HG03108 (cell line): Measurements from ENCODE around the gene LIMK2.

Source experiments
- ATAC-seq: cut with Tn5 transposase; IDR thresholded peaks from one replicate; pipeline ENCODE4 v1.9.1; 2021; ENCODE audit warnings: moderate library complexity; ENCODE audit not compliant: unreplicated experiment

The LIMK2 gene

GRCh38 chr22:31271026-31271425 lies 58.9 kb downstream of the LIMK2 start:
- no peak for ATAC-seq

GRCh38 chr22:31271485-31271884 lies 59.4 kb downstream of the LIMK2 start:
- ATAC-seq, result no peak

GRCh38 chr22:31272522-31273446 lies 60.7 kb downstream of the LIMK2 start:
- no peak for ATAC-seq

GRCh38 chr22:31274017-31274416 lies 61.9 kb downstream of the LIMK2 start:
- ATAC-seq, result no peak

DNA sequence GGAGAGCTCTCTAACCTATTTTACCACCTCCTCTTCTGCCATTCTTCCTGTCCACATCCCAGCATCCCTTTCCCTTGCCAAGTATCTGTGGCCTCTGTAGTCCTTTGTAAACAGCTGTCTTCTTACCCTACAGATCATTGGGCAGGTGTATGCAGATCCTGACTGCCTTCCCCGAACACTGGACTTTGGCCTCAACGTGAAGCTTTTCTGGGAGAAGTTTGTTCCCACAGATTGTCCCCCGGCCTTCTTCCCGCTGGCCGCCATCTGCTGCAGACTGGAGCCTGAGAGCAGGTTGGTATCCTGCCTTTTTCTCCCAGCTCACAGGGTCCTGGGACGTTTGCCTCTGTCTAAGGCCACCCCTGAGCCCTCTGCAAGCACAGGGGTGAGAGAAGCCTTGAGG lies 62.9 kb downstream of the LIMK2 start:
- no peak for ATAC-seq

DNA sequence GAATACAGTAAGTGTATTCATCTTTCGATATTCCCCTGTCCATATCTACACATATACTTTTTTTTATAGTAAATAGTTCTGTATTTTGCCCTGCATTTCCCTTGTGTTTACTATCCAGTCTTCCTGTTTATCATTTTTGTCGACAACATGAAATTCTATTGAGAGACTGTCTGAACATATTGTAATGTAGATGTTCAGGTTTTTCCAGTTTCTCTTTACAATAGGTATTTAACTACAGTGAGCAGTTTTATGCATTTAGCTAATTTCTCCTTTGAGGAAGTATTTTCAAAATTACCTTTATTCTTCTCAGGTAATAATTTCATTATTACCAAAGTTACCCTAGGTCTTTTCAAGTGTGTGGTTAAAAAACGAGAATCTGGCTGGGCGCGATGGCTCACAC lies 63.5 kb downstream of the LIMK2 start:
- ATAC-seq, result no peak

DNA sequence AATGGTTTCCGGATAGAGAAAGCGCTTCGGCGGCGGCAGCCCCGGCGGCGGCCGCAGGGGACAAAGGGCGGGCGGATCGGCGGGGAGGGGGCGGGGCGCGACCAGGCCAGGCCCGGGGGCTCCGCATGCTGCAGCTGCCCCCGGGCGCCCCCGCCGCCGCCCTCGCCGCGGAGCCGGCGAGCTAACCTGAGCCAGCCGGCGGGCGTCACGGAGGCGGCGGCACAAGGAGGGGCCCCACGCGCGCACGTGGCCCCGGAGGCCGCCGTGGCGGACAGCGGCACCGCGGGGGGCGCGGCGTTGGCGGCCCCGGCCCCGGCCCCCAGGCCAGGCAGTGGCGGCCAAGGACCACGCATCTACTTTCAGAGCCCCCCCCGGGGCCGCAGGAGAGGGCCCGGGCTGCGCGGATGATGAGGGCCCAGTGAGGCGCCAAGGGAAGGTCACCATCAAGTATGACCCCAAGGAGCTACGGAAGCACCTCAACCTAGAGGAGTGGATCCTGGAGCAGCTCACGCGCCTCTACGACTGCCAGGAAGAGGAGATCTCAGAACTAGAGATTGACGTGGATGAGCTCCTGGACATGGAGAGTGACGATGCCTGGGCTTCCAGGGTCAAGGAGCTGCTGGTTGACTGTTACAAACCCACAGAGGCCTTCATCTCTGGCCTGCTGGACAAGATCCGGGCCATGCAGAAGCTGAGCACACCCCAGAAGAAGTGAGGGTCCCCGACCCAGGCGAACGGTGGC lies 64.5 kb downstream of the LIMK2 start:
- ATAC-seq, result no peak

DNA sequence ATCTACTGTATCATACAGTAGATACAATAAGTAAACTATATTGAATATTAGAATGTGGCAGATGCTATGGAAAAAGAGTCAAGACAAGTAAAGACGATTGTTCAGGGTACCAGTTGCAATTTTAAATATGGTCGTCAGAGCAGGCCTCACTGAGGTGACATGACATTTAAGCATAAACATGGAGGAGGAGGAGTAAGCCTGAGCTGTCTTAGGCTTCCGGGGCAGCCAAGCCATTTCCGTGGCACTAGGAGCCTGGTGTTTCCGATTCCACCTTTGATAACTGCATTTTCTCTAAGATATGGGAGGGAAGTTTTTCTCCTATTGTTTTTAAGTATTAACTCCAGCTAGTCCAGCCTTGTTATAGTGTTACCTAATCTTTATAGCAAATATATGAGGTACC lies 65.6 kb downstream of the LIMK2 start:
- no peak for ATAC-seq

- no peak for ATAC-seq
Measured at GRCh38 chr22:31278151-31278621, 66.1 kb downstream of the LIMK2 start.

DNA sequence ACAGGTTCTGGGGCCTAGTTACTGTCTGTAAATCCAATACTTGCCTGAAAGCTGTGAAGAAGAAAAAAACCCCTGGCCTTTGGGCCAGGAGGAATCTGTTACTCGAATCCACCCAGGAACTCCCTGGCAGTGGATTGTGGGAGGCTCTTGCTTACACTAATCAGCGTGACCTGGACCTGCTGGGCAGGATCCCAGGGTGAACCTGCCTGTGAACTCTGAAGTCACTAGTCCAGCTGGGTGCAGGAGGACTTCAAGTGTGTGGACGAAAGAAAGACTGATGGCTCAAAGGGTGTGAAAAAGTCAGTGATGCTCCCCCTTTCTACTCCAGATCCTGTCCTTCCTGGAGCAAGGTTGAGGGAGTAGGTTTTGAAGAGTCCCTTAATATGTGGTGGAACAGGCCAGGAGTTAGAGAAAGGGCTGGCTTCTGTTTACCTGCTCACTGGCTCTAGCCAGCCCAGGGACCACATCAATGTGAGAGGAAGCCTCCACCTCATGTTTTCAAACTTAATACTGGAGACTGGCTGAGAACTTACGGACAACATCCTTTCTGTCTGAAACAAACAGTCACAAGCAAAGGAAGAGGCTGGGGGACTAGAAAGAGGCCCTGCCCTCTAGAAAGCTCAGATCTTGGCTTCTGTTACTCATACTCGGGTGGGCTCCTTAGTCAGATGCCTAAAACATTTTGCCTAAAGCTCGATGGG lies 66.7 kb downstream of the LIMK2 start:
- ATAC-seq, result no peak

DNA sequence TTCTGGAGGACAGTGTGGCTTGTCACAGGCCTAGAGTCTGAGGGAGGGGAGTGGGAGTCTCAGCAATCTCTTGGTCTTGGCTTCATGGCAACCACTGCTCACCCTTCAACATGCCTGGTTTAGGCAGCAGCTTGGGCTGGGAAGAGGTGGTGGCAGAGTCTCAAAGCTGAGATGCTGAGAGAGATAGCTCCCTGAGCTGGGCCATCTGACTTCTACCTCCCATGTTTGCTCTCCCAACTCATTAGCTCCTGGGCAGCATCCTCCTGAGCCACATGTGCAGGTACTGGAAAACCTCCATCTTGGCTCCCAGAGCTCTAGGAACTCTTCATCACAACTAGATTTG lies 67.2 kb downstream of the LIMK2 start:
- no peak for ATAC-seq

- no peak for ATAC-seq
Measured at GRCh38 chr22:31279821-31280505, 67.9 kb downstream of the LIMK2 start.

DNA sequence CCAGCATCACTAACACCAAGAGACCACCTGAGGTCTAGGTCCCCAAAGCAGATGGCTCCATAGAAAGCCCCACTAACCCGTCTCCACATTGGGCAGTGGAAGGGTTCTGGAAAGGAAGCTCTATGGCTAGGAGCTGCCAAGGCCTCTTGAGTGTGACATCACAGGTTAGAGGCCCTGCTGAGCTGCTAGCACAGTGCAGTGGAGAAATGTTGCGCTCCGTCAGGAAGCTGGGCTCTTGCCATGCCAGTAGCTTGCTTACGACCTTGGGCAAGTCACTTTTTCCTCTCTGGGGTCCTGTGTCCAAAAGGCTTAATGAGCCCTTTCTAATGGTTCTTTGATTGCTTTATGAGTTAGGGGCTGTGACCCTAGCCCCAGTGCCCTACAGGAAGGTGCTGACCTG lies 69.6 kb downstream of the LIMK2 start:
- no peak for ATAC-seq

- ATAC-seq, result no peak
Measured at GRCh38 chr22:31282748-31283468, 70.8 kb downstream of the LIMK2 start.

DNA sequence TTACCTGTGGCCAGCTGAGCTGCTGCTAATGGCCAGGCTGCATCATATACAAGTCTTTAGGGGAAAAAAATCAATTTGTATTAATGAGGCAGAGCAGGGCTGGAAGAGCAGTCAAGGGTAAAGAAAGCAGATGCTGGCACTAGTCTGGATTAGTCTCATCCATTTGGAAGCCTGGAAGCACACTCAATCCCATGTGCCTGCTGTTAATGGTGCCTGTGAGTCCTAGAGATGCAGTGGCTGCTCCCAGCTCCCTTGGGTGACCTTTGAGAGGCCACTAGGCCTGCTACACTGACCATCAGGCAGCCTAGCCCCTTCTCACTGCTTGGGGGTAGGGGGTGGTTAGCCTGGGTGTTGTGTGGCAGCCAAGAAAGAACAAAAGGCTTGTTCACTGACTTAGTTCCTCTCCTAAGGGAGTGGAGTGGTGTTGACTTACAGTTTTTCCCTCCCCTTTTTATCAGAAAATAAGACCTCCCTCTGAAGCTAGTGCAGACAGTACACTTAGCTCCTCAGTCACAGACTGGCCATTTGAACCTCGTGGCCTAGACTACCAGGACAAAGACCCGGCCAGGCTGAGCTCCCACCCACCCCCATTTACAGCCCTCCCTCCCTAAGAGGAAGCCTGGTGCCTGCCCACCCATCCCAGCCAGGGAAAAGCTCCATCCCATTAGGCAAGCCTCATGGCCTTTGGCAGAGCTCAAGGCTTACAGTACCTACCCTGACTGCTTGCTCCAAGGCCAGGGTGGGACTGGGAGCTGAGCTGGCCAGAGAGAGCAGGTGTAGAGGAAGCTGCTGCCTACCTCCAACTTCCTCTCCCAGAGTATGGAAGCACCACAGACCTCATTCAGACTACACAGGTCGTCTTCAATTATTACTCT lies 72.4 kb downstream of the LIMK2 start:
- no peak for ATAC-seq

DNA sequence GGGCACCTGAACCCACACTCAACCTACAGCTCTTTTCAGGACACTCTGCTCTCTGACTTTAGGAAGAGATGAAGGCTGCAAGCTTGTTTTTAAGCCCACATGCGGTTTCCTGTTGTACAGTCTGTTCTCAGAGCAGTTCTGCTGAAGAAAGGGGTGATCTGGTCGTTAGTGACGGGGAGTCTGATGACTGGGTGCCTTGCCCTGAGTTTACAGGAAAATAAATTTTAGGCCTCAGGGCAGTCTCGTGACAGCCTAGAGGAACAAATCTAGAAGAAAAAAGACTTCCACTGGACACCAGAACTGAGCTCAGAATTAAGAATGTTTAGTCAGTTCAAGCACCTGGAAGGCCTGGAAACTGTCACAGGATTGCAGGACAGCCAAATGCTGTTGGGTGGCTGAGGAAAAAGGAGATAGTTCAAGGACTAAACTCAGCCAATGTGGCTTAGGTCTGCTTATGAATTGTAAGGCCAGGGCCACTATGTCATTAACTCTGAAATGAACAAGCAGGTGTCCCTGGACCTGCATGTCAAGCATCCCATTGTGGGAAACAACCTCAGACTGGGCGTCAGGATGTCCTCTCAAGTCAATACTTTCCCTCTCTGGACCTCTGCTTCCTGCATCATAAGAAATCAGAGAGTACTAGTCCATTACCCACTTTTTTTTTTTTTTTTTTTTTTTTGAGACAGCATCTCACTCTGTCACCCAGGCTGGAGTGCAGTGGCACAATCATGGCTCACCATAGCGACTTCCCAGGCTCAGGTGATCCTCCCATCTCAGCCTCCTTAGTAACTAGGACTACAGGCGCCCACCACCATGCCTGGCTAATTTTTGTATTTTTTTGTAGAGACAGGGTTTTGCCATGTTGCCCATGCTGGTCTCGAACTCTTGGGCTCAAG lies 74.5 kb downstream of the LIMK2 start:
- ATAC-seq, result no peak

GRCh38 chr22:31287818-31288495 lies 75.9 kb downstream of the LIMK2 start:
- no peak for ATAC-seq
